Pons (tissue), 1 donor: ENCODE data around the gene TPM1.
"Not testable (repeated sequence)": the region's sequence is repeated elsewhere in the genome, so short reads cannot be mapped to it uniquely, and the experiment has no call there.

Experiments
- DNase-seq: peaks from one replicate; pipeline ENCODE4 v3.0.0-alpha.2; 2016; ENCODE audit warnings: low spot score

Gene TPM1

DNA sequence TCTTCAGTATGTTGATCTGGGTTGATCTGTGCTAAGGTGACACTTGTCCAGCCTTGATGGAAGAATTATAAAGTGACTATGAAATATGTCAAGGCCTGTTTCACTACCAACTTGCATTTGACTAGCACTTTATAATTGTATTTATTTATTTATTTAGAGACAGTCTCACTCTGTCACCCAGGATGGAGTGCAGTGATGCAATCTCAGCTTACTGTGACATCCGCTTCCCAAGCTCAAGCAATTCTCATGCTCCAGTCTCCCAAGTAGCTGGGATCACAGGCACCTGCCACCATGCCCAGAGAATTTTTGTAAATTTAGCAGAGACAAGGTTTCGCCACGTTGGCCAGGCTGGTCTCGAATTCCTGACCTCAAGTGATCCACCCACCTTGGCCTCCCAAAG lies 53.6 kb downstream of the TPM1 start:
- DNase-seq: no peak

DNA sequence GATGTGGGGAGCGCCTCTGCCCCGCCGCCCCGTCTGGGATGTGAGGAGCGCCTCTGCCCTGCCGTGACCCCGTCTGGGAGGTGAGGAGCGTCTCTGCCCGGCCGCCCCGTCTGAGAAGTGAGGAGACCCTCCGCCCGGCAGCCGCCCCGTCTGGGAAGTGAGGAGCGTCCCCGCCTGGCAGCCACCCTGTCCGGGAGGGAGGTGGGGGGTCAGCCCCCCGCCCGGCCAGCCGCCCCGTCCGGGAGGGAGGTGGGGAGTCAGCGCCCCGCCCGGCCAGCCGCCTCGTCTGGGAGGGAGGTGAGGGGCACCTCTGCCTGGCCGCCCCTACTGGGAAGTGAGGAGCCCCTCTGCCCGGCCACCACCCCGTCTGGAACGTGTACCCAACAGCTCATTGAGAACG lies 56.4 kb downstream of the TPM1 start:
- not testable (repeated sequence) for DNase-seq

DNA sequence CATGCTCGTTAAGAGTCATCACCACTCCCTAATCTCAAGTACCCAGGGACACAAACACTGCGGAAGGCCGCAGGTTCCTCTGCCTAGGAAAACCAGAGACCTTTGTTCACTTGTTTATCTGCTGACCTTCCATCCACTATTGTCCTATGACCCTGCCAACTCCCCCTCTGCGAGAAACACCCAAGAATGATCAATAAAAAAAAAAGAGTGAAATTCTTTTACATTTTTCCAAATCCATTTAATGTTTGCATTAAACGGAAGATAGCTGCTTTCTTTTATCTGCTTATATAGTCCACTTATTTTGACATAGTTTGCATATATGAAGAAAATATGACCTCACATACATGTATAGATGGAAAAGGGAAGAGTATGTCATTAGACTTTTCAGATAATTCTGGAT lies 57.0 kb downstream of the TPM1 start:
- not testable (repeated sequence) for DNase-seq

DNA sequence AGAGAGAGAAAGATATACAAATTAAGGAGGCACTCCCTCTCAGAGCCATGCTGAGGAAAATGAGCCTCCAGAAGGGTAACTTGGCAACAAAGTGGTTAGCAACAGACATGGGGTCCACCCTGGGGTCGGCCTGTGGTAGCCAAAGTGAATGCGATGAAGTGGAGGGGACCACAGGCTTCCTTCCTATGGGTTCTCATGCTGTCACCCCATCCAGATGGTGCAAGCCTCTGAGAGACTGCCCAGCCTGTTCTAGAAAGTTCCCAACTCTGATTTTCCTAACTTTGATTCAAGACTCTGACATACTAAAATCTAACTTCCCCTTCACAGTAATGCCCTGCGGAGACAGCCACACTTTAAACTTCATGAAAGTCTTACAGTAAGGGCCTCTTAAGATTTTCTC lies 60.9 kb downstream of the TPM1 start:
- no peak for DNase-seq

GRCh38 chr15:63104727-63105126 lies 62.2 kb downstream of the TPM1 start:
- DNase-seq: no peak

DNA sequence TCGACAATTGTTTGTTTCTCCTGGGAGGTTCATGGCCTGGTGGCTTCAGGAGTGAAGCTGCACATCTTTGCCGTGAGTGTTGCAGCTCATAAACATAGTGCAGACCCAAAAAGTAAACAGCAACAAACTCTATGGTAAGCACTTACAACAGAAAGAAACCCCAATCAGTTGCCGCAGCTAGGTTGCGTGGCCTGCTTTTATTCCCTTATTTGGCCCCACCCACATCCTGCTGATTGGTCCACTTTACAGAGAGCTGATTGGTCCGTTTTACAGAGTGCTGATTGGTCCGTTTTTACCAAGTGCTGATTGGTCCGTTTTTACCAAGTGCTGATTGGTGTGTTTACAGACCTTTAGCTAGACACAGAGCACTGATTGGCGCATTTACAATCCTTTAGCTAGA lies 62.8 kb downstream of the TPM1 start:
- DNase-seq: not testable (repeated sequence)

GRCh38 chr15:63107895-63108546 lies 65.5 kb downstream of the TPM1 start:
- DNase-seq: no peak

- no peak for DNase-seq
Measured at GRCh38 chr15:63109498-63109897, 67.0 kb downstream of the TPM1 start.

- DNase-seq: no peak
Measured at GRCh38 chr15:63109920-63110319, 67.4 kb downstream of the TPM1 start.

DNA sequence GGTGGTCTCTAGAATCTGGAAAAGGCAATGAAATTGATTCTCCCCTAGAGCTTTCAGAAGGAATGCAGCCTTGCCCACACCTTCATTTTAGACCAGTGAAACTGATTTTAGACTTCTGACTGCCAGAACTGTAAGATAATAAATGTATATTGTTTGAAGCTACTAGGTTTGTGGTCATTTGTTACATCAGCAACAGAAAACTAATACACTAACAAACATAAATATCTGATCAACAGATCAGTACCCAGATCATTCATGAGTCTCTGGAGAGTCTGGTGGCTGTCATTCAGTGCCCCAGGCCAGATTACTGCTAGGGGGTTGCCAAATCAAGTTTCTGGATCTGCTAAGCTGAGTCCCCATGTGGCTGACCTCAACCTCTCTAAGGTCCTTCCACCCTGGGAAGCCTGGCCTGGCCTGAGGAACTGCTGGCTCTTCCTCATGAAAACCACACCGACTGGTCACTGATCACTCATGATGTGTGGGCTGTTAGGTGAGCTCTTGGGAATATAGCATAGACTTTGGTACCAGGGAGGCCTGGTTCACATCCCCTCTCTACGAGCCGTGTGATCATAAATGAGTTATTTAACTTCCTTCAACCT lies 68.0 kb downstream of the TPM1 start:
- no peak for DNase-seq

DNA sequence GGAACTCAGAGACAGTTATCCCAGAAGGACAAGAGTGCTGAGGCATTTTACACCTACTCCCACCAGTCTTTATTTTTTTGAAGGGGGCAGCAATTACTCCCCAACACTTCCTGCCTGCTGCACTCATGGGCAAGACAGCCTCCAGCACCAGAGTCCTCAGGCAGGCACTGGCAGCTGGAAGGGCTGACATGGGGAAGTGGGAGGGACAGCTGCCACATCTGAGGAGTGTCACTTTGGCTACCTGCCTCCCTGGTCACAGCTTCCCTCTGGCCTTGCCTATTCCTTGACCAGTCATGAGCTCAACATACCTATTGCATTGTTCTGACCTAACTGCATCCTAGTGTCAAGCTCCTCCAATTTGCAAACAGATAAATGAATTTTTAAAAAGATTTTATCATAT lies 68.9 kb downstream of the TPM1 start:
- DNase-seq: no peak

- no peak for DNase-seq
Measured at GRCh38 chr15:63112871-63113270, 70.3 kb downstream of the TPM1 start.

GRCh38 chr15:63114465-63114864 lies 71.9 kb downstream of the TPM1 start:
- no peak for DNase-seq
